ENCODE data around the gene NEK11.

DNA sequence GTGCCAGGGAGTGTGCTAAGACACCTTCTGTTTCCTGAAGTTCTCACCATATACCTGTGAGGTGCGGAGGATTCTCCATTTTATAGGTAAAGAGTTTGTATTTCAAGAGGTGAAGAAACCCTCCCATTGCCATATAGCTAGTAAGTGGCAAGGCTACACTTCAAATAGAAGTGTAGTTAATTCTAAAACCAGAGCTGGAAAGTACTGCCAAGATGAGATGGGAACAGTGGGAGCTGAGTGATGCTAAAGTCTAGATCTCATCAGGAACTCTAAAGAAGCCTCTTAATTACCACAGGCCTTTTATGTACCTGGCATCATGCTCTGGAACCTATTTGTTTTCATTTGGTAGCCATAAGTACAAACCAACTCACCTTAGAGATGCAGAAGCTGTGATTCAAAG is 256.3 kb downstream of the NEK11 start:
- no peak for TF ChIP-seq CTCF (IDR thresholded peaks at IDR 0.05; ENCODE audit: borderline replicate concordance, extremely low read depth, low read length, poor library complexity, severe bottlenecking)
- TF ChIP-seq EZH2 (IDR thresholded peaks at IDR 0.05; ENCODE audit: borderline replicate concordance, low read depth, low read length, severe bottlenecking) = no peak

All from DND-41 (cell line).